Measurements from ENCODE around the gene CREG1. TPM values are rescaled to one million over a fixed set of nuclear protein-coding genes. Genes with fewer than 3 reads are reported as not detected.

The CREG1 gene
- total RNA-seq, 1 donor, result 150 TPM

DNA sequence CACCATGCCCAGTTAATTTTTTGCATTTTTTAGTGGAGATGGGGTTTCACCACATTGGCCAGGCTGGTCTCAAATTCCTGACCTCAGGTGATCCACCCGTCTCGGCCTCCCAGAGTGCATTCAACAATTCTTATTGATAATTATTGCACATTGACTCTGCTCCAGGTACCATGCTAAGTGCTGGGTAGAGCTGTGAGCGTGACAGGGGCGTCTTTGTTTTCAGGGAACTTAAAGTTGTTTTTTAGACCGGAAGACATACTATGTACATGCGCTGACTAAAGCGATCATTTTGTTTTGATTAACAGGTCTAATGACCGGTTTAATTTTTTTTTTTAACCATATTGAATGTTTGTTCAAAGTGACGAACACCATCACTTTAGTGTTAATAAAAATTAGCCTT, 39.3 kb downstream of the CREG1 start:
- H3K4me1 ChIP-seq (ENCODE audit: insufficient read depth, low read length), result no peaks in the 10 kb centered on the region
- no peaks in the 10 kb centered on the region for H3K9me3 ChIP-seq (ENCODE audit: low read depth, low read length)
- DNase-seq (ENCODE audit: insufficient read length, low spot score, missing footprints), result no peak
- H3K79me2 ChIP-seq (ENCODE audit: insufficient read depth, low read length), result no peaks in the 10 kb centered on the region
- TF ChIP-seq, protein P1, sequence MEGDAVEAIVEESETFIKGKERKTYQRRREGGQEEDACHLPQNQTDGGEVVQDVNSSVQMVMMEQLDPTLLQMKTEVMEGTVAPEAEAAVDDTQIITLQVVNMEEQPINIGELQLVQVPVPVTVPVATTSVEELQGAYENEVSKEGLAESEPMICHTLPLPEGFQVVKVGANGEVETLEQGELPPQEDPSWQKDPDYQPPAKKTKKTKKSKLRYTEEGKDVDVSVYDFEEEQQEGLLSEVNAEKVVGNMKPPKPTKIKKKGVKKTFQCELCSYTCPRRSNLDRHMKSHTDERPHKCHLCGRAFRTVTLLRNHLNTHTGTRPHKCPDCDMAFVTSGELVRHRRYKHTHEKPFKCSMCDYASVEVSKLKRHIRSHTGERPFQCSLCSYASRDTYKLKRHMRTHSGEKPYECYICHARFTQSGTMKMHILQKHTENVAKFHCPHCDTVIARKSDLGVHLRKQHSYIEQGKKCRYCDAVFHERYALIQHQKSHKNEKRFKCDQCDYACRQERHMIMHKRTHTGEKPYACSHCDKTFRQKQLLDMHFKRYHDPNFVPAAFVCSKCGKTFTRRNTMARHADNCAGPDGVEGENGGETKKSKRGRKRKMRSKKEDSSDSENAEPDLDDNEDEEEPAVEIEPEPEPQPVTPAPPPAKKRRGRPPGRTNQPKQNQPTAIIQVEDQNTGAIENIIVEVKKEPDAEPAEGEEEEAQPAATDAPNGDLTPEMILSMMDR (IDR thresholded peaks at IDR 0.05; ENCODE audit: extremely low read depth, low read depth, low read length), result no peak
- peaks cover 14% of the 10 kb centered on the region for H3K27me3 ChIP-seq (ENCODE audit: insufficient read depth, low read length)
- H2AFZ ChIP-seq (ENCODE audit: low read length), result no peak overlapping the region
- H3K27ac ChIP-seq (ENCODE audit: low read depth, low read length), result no peak overlapping the region
- H3K4me3 ChIP-seq (ENCODE audit: insufficient read depth, low read length), result no peak overlapping the region
- no peaks in the 10 kb centered on the region for H3K36me3 ChIP-seq (ENCODE audit: insufficient read depth, low read length)
- no peaks in the 10 kb centered on the region for H4K20me1 ChIP-seq (ENCODE audit: insufficient read depth, low read length)
- no peak overlapping the region for H3K4me2 ChIP-seq (ENCODE audit: insufficient read depth, low read length)

DNA sequence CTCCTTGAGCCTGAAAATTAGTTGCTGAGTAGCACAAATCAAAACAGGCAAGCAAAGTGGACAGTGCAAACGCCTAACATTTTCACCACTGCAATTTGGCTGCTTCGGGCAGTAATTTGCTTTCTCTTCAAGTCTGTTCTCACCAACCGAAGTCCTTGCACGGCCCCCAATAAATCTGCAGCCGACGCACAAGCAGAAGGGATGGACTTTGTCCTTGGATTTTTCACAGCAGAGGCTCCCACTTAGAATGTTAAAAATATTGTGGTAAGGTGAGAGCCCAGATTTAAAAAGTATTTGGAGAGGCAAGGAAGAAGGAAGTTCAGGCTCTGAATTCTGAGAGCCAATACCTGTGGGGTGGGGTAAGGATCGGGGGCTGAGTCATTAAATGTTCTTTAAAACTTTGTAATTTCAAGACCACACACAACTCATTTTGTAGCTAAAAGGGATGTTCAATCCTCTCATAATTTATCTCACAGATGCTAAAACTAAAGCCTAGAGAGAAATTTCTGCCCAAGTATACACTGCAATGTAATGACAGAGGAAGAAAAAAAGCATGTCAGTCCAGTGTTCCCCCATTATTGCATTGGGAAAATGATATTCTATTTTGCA, 41.4 kb downstream of the CREG1 start:
- Histone ChIP-seq H3K27me3 (ENCODE audit: insufficient read depth, low read length) (peaks cover 12% of the 10 kb centered on the region), H3K79me2 (ENCODE audit: insufficient read depth, low read length) (no peaks in the 10 kb centered on the region), H3K27ac (ENCODE audit: low read depth, low read length) (no peak overlapping the region), H2AFZ (ENCODE audit: low read length) (no peak overlapping the region), H3K9me3 (ENCODE audit: low read depth, low read length) (no peaks in the 10 kb centered on the region), H3K36me3 (ENCODE audit: insufficient read depth, low read length) (no peaks in the 10 kb centered on the region), H4K20me1 (ENCODE audit: insufficient read depth, low read length) (no peaks in the 10 kb centered on the region), H3K4me2 (ENCODE audit: insufficient read depth, low read length) (no peak overlapping the region), H3K4me3 (ENCODE audit: insufficient read depth, low read length) (no peak overlapping the region), H3K4me1 (ENCODE audit: insufficient read depth, low read length) (no peaks in the 10 kb centered on the region)
- TF ChIP-seq, protein P1 (IDR thresholded peaks at IDR 0.05; ENCODE audit: extremely low read depth, low read depth, low read length), result no peak
- no peak for DNase-seq (ENCODE audit: insufficient read length, low spot score, missing footprints)

DNA sequence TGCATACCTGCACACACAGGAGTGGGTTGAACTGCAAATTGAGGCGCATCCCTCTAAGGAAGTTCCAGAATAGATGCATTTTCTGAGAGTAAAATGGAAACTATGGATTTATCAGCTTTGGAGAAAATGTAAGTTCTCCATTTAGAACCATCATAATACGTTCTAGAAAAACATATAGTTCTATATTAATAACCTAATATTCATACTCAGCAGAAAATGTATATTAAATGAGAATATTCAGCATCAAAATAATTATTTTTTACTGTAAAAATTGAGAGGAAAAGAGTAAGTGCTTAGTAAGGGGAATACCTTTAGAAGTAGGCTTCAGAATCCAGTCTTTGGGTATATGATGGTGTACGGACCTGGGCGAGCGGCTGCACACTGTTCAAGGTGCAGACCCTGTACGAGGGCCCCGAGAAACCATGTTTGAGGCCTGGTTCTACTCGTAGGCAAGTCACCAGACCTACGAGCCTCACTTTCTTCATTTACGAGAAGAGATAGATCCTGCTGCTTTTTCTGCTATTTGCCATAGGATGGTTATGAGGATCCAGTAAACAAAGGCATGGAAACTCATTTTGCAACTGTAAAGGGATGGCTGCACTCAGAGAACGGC, 42.1 kb downstream of the CREG1 start:
- Histone ChIP-seq H3K27me3 (ENCODE audit: insufficient read depth, low read length) (peaks cover 12% of the 10 kb centered on the region), H4K20me1 (ENCODE audit: insufficient read depth, low read length) (no peaks in the 10 kb centered on the region), H3K9me3 (ENCODE audit: low read depth, low read length) (no peaks in the 10 kb centered on the region), H3K4me3 (ENCODE audit: insufficient read depth, low read length) (no peak overlapping the region), H2AFZ (ENCODE audit: low read length) (no peak overlapping the region), H3K4me2 (ENCODE audit: insufficient read depth, low read length) (no peak overlapping the region), H3K27ac (ENCODE audit: low read depth, low read length) (no peak overlapping the region), H3K36me3 (ENCODE audit: insufficient read depth, low read length) (no peaks in the 10 kb centered on the region), H3K79me2 (ENCODE audit: insufficient read depth, low read length) (no peaks in the 10 kb centered on the region), H3K4me1 (ENCODE audit: insufficient read depth, low read length) (no peaks in the 10 kb centered on the region)
- TF ChIP-seq, protein P1 (IDR thresholded peaks at IDR 0.05; ENCODE audit: extremely low read depth, low read depth, low read length), result no peak
- DNase-seq (ENCODE audit: insufficient read length, low spot score, missing footprints), result no peak

DNA sequence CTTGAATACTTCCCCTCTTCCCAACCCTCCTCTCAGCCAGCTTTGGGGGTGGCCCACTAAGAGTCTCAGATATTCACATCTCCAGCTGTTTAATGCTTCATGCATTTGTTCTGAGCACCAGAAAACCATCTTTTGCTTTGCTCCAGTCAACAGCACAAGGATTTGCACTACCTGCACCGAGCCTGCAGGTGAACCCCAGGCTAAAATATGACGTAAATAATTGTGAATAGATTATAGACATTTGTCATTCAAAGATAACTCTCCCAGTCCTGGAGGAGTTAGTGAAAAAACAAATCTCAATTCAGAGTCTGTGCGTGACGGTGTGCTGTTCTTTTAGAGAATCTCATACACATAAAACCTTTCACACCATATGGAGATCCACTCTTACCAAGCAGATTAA, 42.7 kb downstream of the CREG1 start:
- Histone ChIP-seq H3K4me2 (ENCODE audit: insufficient read depth, low read length) (no peak overlapping the region), H3K9me3 (ENCODE audit: low read depth, low read length) (no peaks in the 10 kb centered on the region), H3K27ac (ENCODE audit: low read depth, low read length) (no peak overlapping the region), H3K27me3 (ENCODE audit: insufficient read depth, low read length) (peaks cover 12% of the 10 kb centered on the region), H3K79me2 (ENCODE audit: insufficient read depth, low read length) (no peaks in the 10 kb centered on the region), H4K20me1 (ENCODE audit: insufficient read depth, low read length) (no peaks in the 10 kb centered on the region), H3K4me1 (ENCODE audit: insufficient read depth, low read length) (no peaks in the 10 kb centered on the region), H3K4me3 (ENCODE audit: insufficient read depth, low read length) (no peak overlapping the region), H3K36me3 (ENCODE audit: insufficient read depth, low read length) (no peaks in the 10 kb centered on the region), H2AFZ (ENCODE audit: low read length) (no peak overlapping the region)
- TF ChIP-seq, protein P1 (IDR thresholded peaks at IDR 0.05; ENCODE audit: extremely low read depth, low read depth, low read length), result no peak
- no peak for DNase-seq (ENCODE audit: insufficient read length, low spot score, missing footprints)

Data from osteoblast (primary cell).